OCI-LY7 (cell line): ENCODE results near the gene PSME3. TPM values are rescaled to one million over a fixed set of nuclear protein-coding genes. Genes with fewer than 3 reads are reported as not detected.

Source experiments
- BruUV-seq: library from RNA; stranded (reverse); fragments of 400-500 nt; replicated peaks from 2 replicates; lab custom pipeline; 2021; lab: Mats Ljungman, UMichigan
- CTCF ChIA-PET: fragments of 300-600 bp; sonication (Branson Sonifier 250); formaldehyde crosslinking; loops from one replicate; lab custom pipeline; 2022; ENCODE audit warnings: antibody characterized with exemption; ENCODE audit not compliant: unreplicated experiment; lab: Charles Lee
- POLR2A ChIA-PET: fragments of 300-600 bp; sonication (Branson Sonifier 250); formaldehyde crosslinking; loops from one replicate; lab custom pipeline; 2022; ENCODE audit warnings: antibody characterized with exemption; lab: Charles Lee
- DNase-seq: peaks from one replicate; pipeline ENCODE4 v3.0.0-alpha.2; 2015; ENCODE audit warnings: low spot score
- H2AFZ ChIP-seq: fragments of 200-600 bp; sonication (generic), shearing (Covaris generic); 2 replicates; pipeline ENCODE4 v1.6.1; 2014; ENCODE audit warnings: mild to moderate bottlenecking, antibody characterized with exemption, low read length, moderate library complexity
- H3K27ac ChIP-seq: fragments of 200-600 bp; sonication (generic); 2 replicates; pipeline ENCODE4 v1.5.1; 2014; ENCODE audit warnings: mixed run types, low read depth, mild to moderate bottlenecking, moderate library complexity, low read length, inconsistent platforms; ENCODE audit not compliant: poor library complexity, severe bottlenecking
- H3K36me3 ChIP-seq: fragments of 200-600 bp; sonication (generic); 2 replicates; pipeline ENCODE4 v1.6.1; 2014; ENCODE audit warnings: mild to moderate bottlenecking, antibody characterized with exemption, low read length, moderate library complexity, mixed read lengths; ENCODE audit not compliant: insufficient read depth
- H3K4me1 ChIP-seq: fragments of 200-600 bp; sonication (generic); 2 replicates; pipeline ENCODE4 v1.5.1; 2014; ENCODE audit warnings: mild to moderate bottlenecking, low read length; ENCODE audit not compliant: insufficient read depth, poor library complexity, severe bottlenecking
- H3K4me2 ChIP-seq: fragments of 200-600 bp; sonication (generic); 2 replicates; pipeline ENCODE4 v1.6.1; 2014; ENCODE audit warnings: mild to moderate bottlenecking, low read length
- H3K4me3 ChIP-seq: fragments of 200-600 bp; sonication (generic); 2 replicates; pipeline ENCODE4 v1.5.1; 2014; ENCODE audit warnings: mild to moderate bottlenecking, low read depth, low read length; ENCODE audit not compliant: poor library complexity, severe bottlenecking
- H3K79me2 ChIP-seq: fragments of 200-600 bp; sonication (generic); 2 replicates; pipeline ENCODE4 v1.6.1; 2016; ENCODE audit warnings: low read depth, mild to moderate bottlenecking, low read length, moderate library complexity, mixed read lengths; ENCODE audit not compliant: insufficient read depth
- H3K9me2 ChIP-seq: fragments of 200-600 bp; sonication (generic); 2 replicates; pipeline ENCODE4 v1.6.1; 2016; ENCODE audit warnings: mild to moderate bottlenecking, low read length, mixed read lengths; ENCODE audit not compliant: insufficient read depth
- H3K9me3 ChIP-seq: fragments of 200-600 bp; sonication (generic); 2 replicates; pipeline ENCODE4 v1.6.1; 2014; ENCODE audit warnings: mild to moderate bottlenecking, mixed run types, low read length, mixed read lengths
- H4K20me1 ChIP-seq: fragments of 200-600 bp; sonication (generic); 2 replicates; pipeline ENCODE4 v1.6.1; 2014; ENCODE audit warnings: mild to moderate bottlenecking, antibody characterized with exemption, low read length, moderate library complexity, mixed read lengths; ENCODE audit not compliant: insufficient read depth
- CTCF ChIP-seq: fragments of 200-600 bp; sonication (generic); conservative IDR thresholded peaks from 2 replicates; pipeline ENCODE4 v1.5.1; 2014; ENCODE audit warnings: mild to moderate bottlenecking, antibody characterized with exemption, low read length, moderate library complexity, mixed read lengths
- EZH2phosphoT487 ChIP-seq: fragments of 200-600 bp; sonication (generic); IDR thresholded peaks from 2 replicates; pipeline ENCODE4 v1.6.1; 2018; ENCODE audit warnings: low read depth, borderline replicate concordance, mild to moderate bottlenecking, mixed run types, antibody characterized with exemption, low read length, moderate library complexity, mixed read lengths
- intact Hi-C: fragments of 100-400 bp; cut with micrococcal nuclease; formaldehyde crosslinking; loops from one replicate; pipeline ENCODE4 v1.10.0; 2022; ENCODE audit not compliant: unreplicated experiment
- total RNA-seq, 2 experiments: library from RNA; depleted of rRNA in 1 of 2; stranded (reverse); fragments of >200 nt in 1 of 2; shearing (Covaris generic) in 1 of 2; gene quantifications; 2 replicates each; pipeline ENCODE4 v1.2.3, GENCODE V29; 2014 to 2022

PSME3 gene
- total RNA-seq, 2 experiments from 2014 or later = 81.9 to 167 TPM

- POLR2A ChIA-PET = no interaction called here
- no peak overlapping the region for H3K27ac ChIP-seq
- intact Hi-C loops = no loop called here
- peaks cover 14% of the 10 kb centered on the region for H3K4me1 ChIP-seq
- H3K79me2 ChIP-seq = no peaks in the 10 kb centered on the region
- no peak overlapping the region for H2AFZ ChIP-seq
- no peaks in the 10 kb centered on the region for H3K9me3 ChIP-seq
- no TSS peak for BruUV-seq
- H3K9me2 ChIP-seq = no peaks in the 10 kb centered on the region
- H3K4me3 ChIP-seq = no peak overlapping the region
- TF ChIP-seq CTCF = no peak
- TF ChIP-seq EZH2phosphoT487 = no peak
- DNase-seq = no peak
- H3K4me2 ChIP-seq = no peak overlapping the region
- CTCF ChIA-PET = no interaction called here
- H3K36me3 ChIP-seq = no peaks in the 10 kb centered on the region
- H4K20me1 ChIP-seq = no peaks in the 10 kb centered on the region
Observed at GRCh38 chr17:42852351-42852750, 19.2 kb downstream of the PSME3 start.

GRCh38 chr17:42853004-42853403 is 19.8 kb downstream of the PSME3 start:
- CTCF ChIA-PET = no interaction called here
- TF ChIP-seq CTCF = no peak
- no peak for TF ChIP-seq EZH2phosphoT487
- POLR2A ChIA-PET = no interaction called here
- peak overlapping the region; percentile 20; the same call in 1 of the 2 replicates for H3K4me2 ChIP-seq
- no peak for DNase-seq
- H4K20me1 ChIP-seq = no peaks in the 10 kb centered on the region
- H3K9me3 ChIP-seq = no peaks in the 10 kb centered on the region
- H3K36me3 ChIP-seq = no peaks in the 10 kb centered on the region
- no peak overlapping the region; the same call in 1 of the 2 replicates for H2AFZ ChIP-seq
- intact Hi-C loops = no loop called here
- no peaks in the 10 kb centered on the region for H3K79me2 ChIP-seq
- H3K4me1 ChIP-seq = peaks cover 14% of the 10 kb centered on the region
- H3K27ac ChIP-seq = peak overlapping the region; percentile 4
- no TSS peak for BruUV-seq
- no peak overlapping the region for H3K4me3 ChIP-seq
- H3K9me2 ChIP-seq = no peaks in the 10 kb centered on the region

- no peak overlapping the region; the same call in 1 of the 2 replicates for H2AFZ ChIP-seq
- no TSS peak for BruUV-seq
- H3K4me2 ChIP-seq = peak overlapping the region; percentile 20; the same call in 1 of the 2 replicates
Observed at GRCh38 chr17:42853597-42853967, 20.4 kb downstream of the PSME3 start.

More at GRCh38 chr17:42853597-42853967, 20.4 kb downstream of the PSME3 start:
- H3K36me3 ChIP-seq = no peaks in the 10 kb centered on the region
- POLR2A ChIA-PET = no interaction called here
- CTCF ChIA-PET = no interaction called here
- no peak for TF ChIP-seq EZH2phosphoT487
- TF ChIP-seq CTCF = no peak
- intact Hi-C loops = no loop called here
- H3K4me3 ChIP-seq = no peak overlapping the region
- DNase-seq = peak; percentile 52
- peaks cover 14% of the 10 kb centered on the region for H3K4me1 ChIP-seq
- no peaks in the 10 kb centered on the region for H3K9me2 ChIP-seq
- no peak overlapping the region for H3K27ac ChIP-seq
- no peaks in the 10 kb centered on the region for H4K20me1 ChIP-seq
- H3K9me3 ChIP-seq = no peaks in the 10 kb centered on the region
- H3K79me2 ChIP-seq = no peaks in the 10 kb centered on the region
